K562 (cell line): Measurements from ENCODE around the gene COQ4. TPM values are rescaled to one million over a fixed set of nuclear protein-coding genes. Genes with fewer than 3 reads are reported as not detected.

Experiments
- ATAC-seq: fragments of 200-7000 bp; cut with Tn5 transposase; 3 replicates; pipeline ENCODE4 v1.9.1; 2020; ENCODE audit warnings: moderate library complexity
- BruUV-seq: library from RNA; stranded (reverse); fragments of 400-500 nt; replicated peaks from 2 replicates; lab custom pipeline; 2021; lab: Mats Ljungman, UMichigan
- CTCF ChIA-PET: fragments of 300-600 bp; formaldehyde crosslinking; extraction: SDS; loops from one replicate; lab custom pipeline; 2021; ENCODE audit warnings: low intra/inter-chr PET ratio; lab: Yijun Ruan, JAX
- POLR2A ChIA-PET: fragments of 300-600, 350-650 bp; sonication (Branson Sonifier 250); formaldehyde crosslinking; extraction: SDS; loops from one replicate; lab custom pipeline; 2021; ENCODE audit warnings: antibody characterized with exemption, inconsistent platforms; lab: Yijun Ruan, JAX
- DNase-seq, 4 experiments: peaks; one replicate each; pipeline versions ENCODE4 v3.0.0 to v3.0.0-alpha.2; 2011 to 2018; ENCODE audit warnings: low spot score in 3 of 4, mixed read lengths in 3 of 4; ENCODE audit errors: extremely low read depth in 1 of 4
- FAIRE-seq: peaks from 2 replicates; lab custom pipeline; 2011; peaks lifted over from hg19 to GRCh38; lab: Jason Lieb, UNC
- H2AFZ ChIP-seq: 2 replicates; pipeline ENCODE4 v1.6.0; 2011; ENCODE audit warnings: low read depth, low read length, control low read depth, inconsistent platforms
- H3K27ac ChIP-seq: fragments of 200-600 bp; 3 replicates; pipeline ENCODE4 v1.8.0; 2011; ENCODE audit warnings: low read depth, mild to moderate bottlenecking, control low read depth, inconsistent platforms, low read length, moderate library complexity, mixed read lengths; ENCODE audit errors: extremely low read depth
- H3K27me3 ChIP-seq, 2 experiments: fragments of 300-600 bp in 1 of 2; 2 replicates in 1 of 2; 3 replicates in 1 of 2; pipeline versions ENCODE4 v1.6.0 to v1.8.0; 2011; ENCODE audit warnings: inconsistent platforms in 2 of 2, low read length in 2 of 2, mild to moderate bottlenecking in 1 of 2, mixed read lengths in 1 of 2, moderate library complexity in 1 of 2; ENCODE audit not compliant: control insufficient read depth in 2 of 2, insufficient read depth in 2 of 2
- H3K36me3 ChIP-seq: fragments of 300-600 bp; 3 replicates; pipeline ENCODE4 v1.8.0; 2011; ENCODE audit warnings: mild to moderate bottlenecking, low read length, inconsistent platforms; ENCODE audit not compliant: control insufficient read depth, insufficient read depth
- H3K4me1 ChIP-seq, 2 experiments: fragments of 200-600 bp in 1 of 2; replicated peaks in 1 of 2; 2 replicates in 1 of 2; 3 replicates in 1 of 2; pipeline versions ENCODE4 v1.5.1 to v1.8.0; 2011; ENCODE audit warnings: inconsistent platforms in 2 of 2, low read length in 2 of 2, mild to moderate bottlenecking in 1 of 2, mixed read lengths in 1 of 2, moderate library complexity in 1 of 2; ENCODE audit not compliant: control insufficient read depth in 2 of 2, insufficient read depth in 2 of 2
- H3K4me2 ChIP-seq: 2 replicates; pipeline ENCODE4 v1.6.1; 2011; ENCODE audit warnings: low read length, control low read depth, inconsistent platforms, mixed read lengths; ENCODE audit not compliant: insufficient read depth
- H3K4me3 ChIP-seq: fragments of 200-600 bp; sonication (generic), shearing (Covaris generic); 2 replicates; pipeline ENCODE4 v1.5.1; 2016; ENCODE audit warnings: control low read depth, inconsistent platforms
- H3K79me2 ChIP-seq: fragments of 200-600 bp; 3 replicates; pipeline ENCODE4 v1.8.0; 2011; ENCODE audit warnings: low read length, inconsistent platforms; ENCODE audit not compliant: control insufficient read depth, insufficient read depth
- H3K9ac ChIP-seq, 2 experiments: 2 replicates each; pipeline versions ENCODE4 v1.6.0 to v1.6.1; 2011; ENCODE audit warnings: low read depth in 2 of 2, low read length in 2 of 2, control low read depth in 1 of 2, inconsistent platforms in 1 of 2, mild to moderate bottlenecking in 1 of 2, mixed read lengths in 1 of 2; ENCODE audit not compliant: insufficient read depth in 1 of 2
- H3K9me1 ChIP-seq: one replicate; pipeline ENCODE4 v1.6.0; 2011; ENCODE audit warnings: inconsistent platforms, mild to moderate bottlenecking, low read length, moderate library complexity; ENCODE audit not compliant: control insufficient read depth, insufficient read depth
- H3K9me3 ChIP-seq: replicated peaks from 2 replicates; pipeline ENCODE4 v1.5.1; 2011; ENCODE audit warnings: low read depth, low read length, inconsistent platforms; ENCODE audit not compliant: control insufficient read depth, insufficient read depth
- H4K20me1 ChIP-seq: replicated peaks from 2 replicates; pipeline ENCODE4 v1.6.1; 2011; ENCODE audit warnings: low read length, inconsistent platforms, mixed read lengths; ENCODE audit not compliant: control insufficient read depth, insufficient read depth
- BACH1 ChIP-seq: fragments of 200-800 bp; sonication (Bioruptor generic); IDR thresholded peaks from 2 replicates; pipeline ENCODE4 v1.6.1; 2016; ENCODE audit warnings: missing genetic modification characterization, missing compliant biosample characterization
- COPS2 ChIP-seq: fragments of 450-650 bp; conservative IDR thresholded peaks from 2 replicates; pipeline ENCODE4 v1.6.1; 2016; ENCODE audit warnings: mild to moderate bottlenecking, moderate library complexity
- FOSL1 ChIP-seq: fragments of 200-800 bp; sonication (Bioruptor generic); conservative IDR thresholded peaks from 2 replicates; pipeline ENCODE4 v1.6.1; 2016; ENCODE audit warnings: missing genetic modification characterization, missing compliant biosample characterization
- FOXP1 ChIP-seq: sonication (generic); formaldehyde crosslinking; IDR thresholded peaks from 2 replicates; pipeline ENCODE4 v1.8.0; 2022; ENCODE audit warnings: mild to moderate bottlenecking, missing genetic modification reagents
- KLF13 ChIP-seq: fragments of 450-650 bp; IDR thresholded peaks from 2 replicates; pipeline ENCODE4 v1.6.1; 2016; ENCODE audit warnings: missing genetic modification characterization, low read depth, mild to moderate bottlenecking, missing compliant biosample characterization, moderate library complexity, borderline replicate concordance
- NCOA2 ChIP-seq, 2 experiments: fragments of 450-650 bp; IDR thresholded peaks; 2 replicates each; pipeline ENCODE4 v1.6.1; 2018; ENCODE audit warnings: mild to moderate bottlenecking in 2 of 2, moderate library complexity in 1 of 2; ENCODE audit not compliant: partially characterized antibody in 2 of 2
- NR2F6 ChIP-seq: fragments of 450-650 bp; formaldehyde crosslinking; IDR thresholded peaks from 2 replicates; pipeline ENCODE4 v1.4.0; 2020; ENCODE audit warnings: mild to moderate bottlenecking
- POLR2B ChIP-seq: fragments of 450-650 bp; IDR thresholded peaks from 2 replicates; pipeline ENCODE4 v1.6.1; 2018; ENCODE audit warnings: low read depth; ENCODE audit not compliant: partially characterized antibody
- POU5F1 ChIP-seq: fragments of 150-350 bp; IDR thresholded peaks from 2 replicates; pipeline ENCODE4 v1.6.1; 2014; ENCODE audit warnings: borderline replicate concordance, low read length, low read depth, mild to moderate bottlenecking; ENCODE audit not compliant: partially characterized antibody
- RBFOX2 ChIP-seq: fragments of 200-400 bp; formaldehyde crosslinking; IDR thresholded peaks from 2 replicates; pipeline ENCODE4 v1.6.1; 2017; ENCODE audit warnings: low read depth, mild to moderate bottlenecking, low read length, moderate library complexity
- SP2 ChIP-seq: IDR thresholded peaks from 2 replicates; pipeline ENCODE4 v1.6.1; 2011; ENCODE audit warnings: mild to moderate bottlenecking, low read depth, low read length, moderate library complexity; ENCODE audit not compliant: poor library complexity, severe bottlenecking; ENCODE audit errors: extremely low read depth
- ZC3H4 ChIP-seq: sonication (generic); formaldehyde crosslinking; IDR thresholded peaks from 2 replicates; pipeline ENCODE4 v1.9.0; 2021; ENCODE audit warnings: missing genetic modification reagents, borderline replicate concordance
- ZNF75A ChIP-seq: fragments of 450-650 bp; formaldehyde crosslinking; IDR thresholded peaks from 2 replicates; pipeline ENCODE4 v1.4.0; 2020; ENCODE audit warnings: mild to moderate bottlenecking
- ZNF76 ChIP-seq: fragments of 250-450 bp; sonication (Bioruptor Pico); IDR thresholded peaks from 2 replicates; pipeline ENCODE4 v1.4.0; 2020; ENCODE audit warnings: mild to moderate bottlenecking, moderate library complexity, borderline replicate concordance
- ZNF785 ChIP-seq: fragments of 250-450 bp; sonication (Bioruptor Pico); IDR thresholded peaks from 2 replicates; pipeline ENCODE4 v1.4.0; 2020; ENCODE audit warnings: mild to moderate bottlenecking
- WGBS: fragments of 100-300 bp; shearing (Covaris generic); methylation state at CpG from one replicate; pipeline ENCODE4 v1.1.6; 2016; ENCODE audit warnings: low coverage, mixed read lengths; ENCODE audit not compliant: insufficient coverage; ENCODE audit errors: missing lambda C conversion rate; 5-methylcytosine and 5-hydroxymethylcytosine counted together
- in situ Hi-C: fragments of 300-500 bp; cut with MboI; formaldehyde crosslinking; loops from 4 replicates; pipeline ENCODE4 v1.15.0; 2018; ENCODE audit warnings: inconsistent platforms, mixed read lengths
- intact Hi-C: fragments of 100-400 bp; cut with micrococcal nuclease; formaldehyde crosslinking; loops from 2 replicates; pipeline ENCODE4 v1.14.2; 2022
- polyA plus RNA-seq, 8 experiments: library from polyadenylated mRNA; depleted of rRNA in 4 of 8; stranded (reverse) in 5 of 8; unstranded in 3 of 8; fragments of >200 nt; fragmentation: Nextera tagmentation in 2 of 8; fragmentation: Illumina TruSeq in 1 of 8; extraction: Ambion mirVana in 2 of 8; extraction: Trizol in 1 of 8; gene quantifications; 2 replicates each; pipeline versions ENCODE4 v1.2.1 to v1.2.3, GENCODE V29; 2011 to 2014; ENCODE audit warnings: inconsistent platforms in 1 of 8, missing spikeins in 1 of 8
- total RNA-seq, 7 experiments: library from RNA; depleted of rRNA in 6 of 7; stranded (reverse); fragments of >200 nt in 6 of 7; fragmentation: Illumina TruSeq in 2 of 7; extraction: Trizol in 2 of 7; gene quantifications; 2 replicates each; pipeline versions ENCODE4 v1.2.1 to v1.2.3, GENCODE V29; 2011 to 2021; ENCODE audit warnings: low replicate concordance in 1 of 7
- TF ChIP-seq, protein P1 (sequence below): fragments of 450-650 bp; formaldehyde crosslinking; IDR thresholded peaks from 2 replicates; pipeline ENCODE4 v1.4.0; 2022; ENCODE audit warnings: mild to moderate bottlenecking, moderate library complexity
- TF ChIP-seq, protein P2 (sequence below): fragments of 150-350 bp; conservative IDR thresholded peaks from 2 replicates; pipeline ENCODE4 v1.6.1; 2014; ENCODE audit warnings: low read length
- TF ChIP-seq, protein P3 (sequence below): sonication (generic); formaldehyde crosslinking; IDR thresholded peaks from 2 replicates; pipeline ENCODE4 v1.8.1; 2022; ENCODE audit warnings: missing genetic modification reagents

The COQ4 gene
- total and polyA plus RNA-seq, 9 of the 15 experiments (the other 6 are each of a cell fraction or from before 2014, with no cell fraction given) = 9.1 to 135 (median 67.2) TPM

DNA sequence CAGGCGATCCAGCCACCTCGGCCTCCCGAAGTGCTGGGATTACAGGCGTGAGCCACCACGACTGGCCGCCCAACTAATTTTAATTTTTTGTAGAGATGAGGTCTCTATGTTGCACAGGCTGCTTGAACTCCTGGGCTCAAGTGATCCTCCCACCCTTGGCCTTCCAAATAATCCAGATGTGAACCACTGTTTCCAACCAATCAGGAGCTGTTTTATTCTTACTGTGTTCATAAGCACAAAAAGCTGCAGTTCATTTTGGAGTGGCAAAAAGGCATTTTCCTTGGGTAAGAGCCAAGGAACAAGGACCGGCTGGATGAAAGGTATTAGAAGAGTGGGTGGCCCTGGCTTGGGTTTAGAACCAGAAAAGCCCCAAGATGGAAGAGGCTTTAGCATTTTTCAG, 12.5 kb downstream of the COQ4 start (continued):
- TF ChIP-seq POLR2B (no peak), POU5F1 (no peak), FOXP1 (CRISPR knock-in tag) (no peak), ZNF785 (CRISPR knock-in tag) (no peak)
- TF ChIP-seq, protein P1, sequence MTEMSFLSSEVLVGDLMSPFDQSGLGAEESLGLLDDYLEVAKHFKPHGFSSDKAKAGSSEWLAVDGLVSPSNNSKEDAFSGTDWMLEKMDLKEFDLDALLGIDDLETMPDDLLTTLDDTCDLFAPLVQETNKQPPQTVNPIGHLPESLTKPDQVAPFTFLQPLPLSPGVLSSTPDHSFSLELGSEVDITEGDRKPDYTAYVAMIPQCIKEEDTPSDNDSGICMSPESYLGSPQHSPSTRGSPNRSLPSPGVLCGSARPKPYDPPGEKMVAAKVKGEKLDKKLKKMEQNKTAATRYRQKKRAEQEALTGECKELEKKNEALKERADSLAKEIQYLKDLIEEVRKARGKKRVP (CRISPR knock-in tag) = no peak

DNA sequence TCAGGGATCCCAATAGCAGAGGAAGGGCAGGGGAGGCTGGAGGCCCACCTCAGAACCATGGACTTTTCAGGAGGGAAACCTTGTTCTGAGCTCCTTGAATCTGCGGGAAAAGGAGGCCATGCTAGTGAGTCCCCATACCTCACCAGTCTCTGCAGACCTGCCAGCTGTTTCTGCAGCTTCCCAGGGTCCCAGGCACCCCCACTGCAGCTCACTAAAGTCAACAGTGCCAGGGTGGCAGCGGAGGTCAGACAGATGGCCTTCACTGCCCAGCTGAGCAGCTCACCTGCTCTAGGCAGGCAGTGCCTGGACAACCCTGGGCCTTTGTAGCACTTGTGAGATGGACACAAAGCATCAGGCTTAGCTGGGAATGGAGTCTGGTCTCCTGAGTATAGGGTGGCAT, 13.3 kb downstream of the COQ4 start:
- H3K79me2 ChIP-seq = peaks cover 10% of the 10 kb centered on the region
- no peaks in the 10 kb centered on the region for H3K9me1 ChIP-seq
- BruUV-seq = no TSS peak
- 87% methylated on average over 2 of the region's 2 CpGs for WGBS
- FAIRE-seq (no peak), DNase-seq (peak in 2 of 4 experiments; percentile 22 to 26), ATAC-seq (no peak)
- H3K27ac ChIP-seq = no peak overlapping the region
- H2AFZ ChIP-seq = no peak overlapping the region
- intact Hi-C loops (no loop called here), in situ Hi-C loops (no loop called here)
- ChIA-PET CTCF (no interaction called here), POLR2A (interaction anchor here (0.6 to 6.4 kb wide), 16 partner anchors 8 to 361 kb away, joined by 3 to 51 read pairs (median 4); partner anchors contain the start of gene COQ4)
- no peak overlapping the region for H3K4me3 ChIP-seq
- H3K4me1 ChIP-seq = peaks cover 6 to 17% of the 10 kb centered on the region in 2 experiments; a peak in 4 of 5 replicates
- no peak overlapping the region for H3K4me2 ChIP-seq
- H3K27me3 ChIP-seq = no peaks in the 10 kb centered on the region
- H3K9ac ChIP-seq = peak overlapping the region in 1 of 2 experiments; percentile 62; a peak in 2 of 4 replicates
- peaks cover 53% of the 10 kb centered on the region for H3K36me3 ChIP-seq
- no peaks in the 10 kb centered on the region for H3K9me3 ChIP-seq
- peaks cover 3% of the 10 kb centered on the region; the same call in 1 of the 2 replicates for H4K20me1 ChIP-seq
- TF ChIP-seq NCOA2 (IDR thresholded peaks at IDR 0.05; ENCODE audit: partially characterized antibody in 2 of 2) = no peak
- no peak for TF ChIP-seq KLF13
- TF ChIP-seq ZC3H4 (CRISPR knock-in tag) = no peak
- TF ChIP-seq NR2F6 = no peak
- no peak for TF ChIP-seq ZNF75A
- TF ChIP-seq RBFOX2 = peak; percentile 48; the same call in 1 of the 2 replicates
- TF ChIP-seq SP2 = no peak
- TF ChIP-seq, protein P2, sequence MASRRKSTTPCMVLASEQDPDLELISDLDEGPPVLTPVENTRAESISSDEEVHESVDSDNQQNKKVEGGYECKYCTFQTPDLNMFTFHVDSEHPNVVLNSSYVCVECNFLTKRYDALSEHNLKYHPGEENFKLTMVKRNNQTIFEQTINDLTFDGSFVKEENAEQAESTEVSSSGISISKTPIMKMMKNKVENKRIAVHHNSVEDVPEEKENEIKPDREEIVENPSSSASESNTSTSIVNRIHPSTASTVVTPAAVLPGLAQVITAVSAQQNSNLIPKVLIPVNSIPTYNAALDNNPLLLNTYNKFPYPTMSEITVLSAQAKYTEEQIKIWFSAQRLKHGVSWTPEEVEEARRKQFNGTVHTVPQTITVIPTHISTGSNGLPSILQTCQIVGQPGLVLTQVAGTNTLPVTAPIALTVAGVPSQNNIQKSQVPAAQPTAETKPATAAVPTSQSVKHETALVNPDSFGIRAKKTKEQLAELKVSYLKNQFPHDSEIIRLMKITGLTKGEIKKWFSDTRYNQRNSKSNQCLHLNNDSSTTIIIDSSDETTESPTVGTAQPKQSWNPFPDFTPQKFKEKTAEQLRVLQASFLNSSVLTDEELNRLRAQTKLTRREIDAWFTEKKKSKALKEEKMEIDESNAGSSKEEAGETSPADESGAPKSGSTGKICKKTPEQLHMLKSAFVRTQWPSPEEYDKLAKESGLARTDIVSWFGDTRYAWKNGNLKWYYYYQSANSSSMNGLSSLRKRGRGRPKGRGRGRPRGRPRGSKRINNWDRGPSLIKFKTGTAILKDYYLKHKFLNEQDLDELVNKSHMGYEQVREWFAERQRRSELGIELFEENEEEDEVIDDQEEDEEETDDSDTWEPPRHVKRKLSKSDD = no peak
- TF ChIP-seq BACH1 (tag) = no peak
- TF ChIP-seq, protein P3, sequence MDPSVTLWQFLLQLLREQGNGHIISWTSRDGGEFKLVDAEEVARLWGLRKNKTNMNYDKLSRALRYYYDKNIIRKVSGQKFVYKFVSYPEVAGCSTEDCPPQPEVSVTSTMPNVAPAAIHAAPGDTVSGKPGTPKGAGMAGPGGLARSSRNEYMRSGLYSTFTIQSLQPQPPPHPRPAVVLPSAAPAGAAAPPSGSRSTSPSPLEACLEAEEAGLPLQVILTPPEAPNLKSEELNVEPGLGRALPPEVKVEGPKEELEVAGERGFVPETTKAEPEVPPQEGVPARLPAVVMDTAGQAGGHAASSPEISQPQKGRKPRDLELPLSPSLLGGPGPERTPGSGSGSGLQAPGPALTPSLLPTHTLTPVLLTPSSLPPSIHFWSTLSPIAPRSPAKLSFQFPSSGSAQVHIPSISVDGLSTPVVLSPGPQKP = no peak
- TF ChIP-seq ZNF76 (CRISPR knock-in tag) = no peak
- no peak for TF ChIP-seq FOSL1
- no peak for TF ChIP-seq COPS2
